ENCODE measurements around the gene ADGRE3. TPM values are rescaled to one million over a fixed set of nuclear protein-coding genes. Genes with fewer than 3 reads are reported as not detected.
"Not testable (repeated sequence)": the region's sequence is repeated elsewhere in the genome, so short reads cannot be mapped to it uniquely, and the experiment has no call there.

Gene ADGRE3
- polyA plus RNA-seq, 1 donor: not detected

DNA sequence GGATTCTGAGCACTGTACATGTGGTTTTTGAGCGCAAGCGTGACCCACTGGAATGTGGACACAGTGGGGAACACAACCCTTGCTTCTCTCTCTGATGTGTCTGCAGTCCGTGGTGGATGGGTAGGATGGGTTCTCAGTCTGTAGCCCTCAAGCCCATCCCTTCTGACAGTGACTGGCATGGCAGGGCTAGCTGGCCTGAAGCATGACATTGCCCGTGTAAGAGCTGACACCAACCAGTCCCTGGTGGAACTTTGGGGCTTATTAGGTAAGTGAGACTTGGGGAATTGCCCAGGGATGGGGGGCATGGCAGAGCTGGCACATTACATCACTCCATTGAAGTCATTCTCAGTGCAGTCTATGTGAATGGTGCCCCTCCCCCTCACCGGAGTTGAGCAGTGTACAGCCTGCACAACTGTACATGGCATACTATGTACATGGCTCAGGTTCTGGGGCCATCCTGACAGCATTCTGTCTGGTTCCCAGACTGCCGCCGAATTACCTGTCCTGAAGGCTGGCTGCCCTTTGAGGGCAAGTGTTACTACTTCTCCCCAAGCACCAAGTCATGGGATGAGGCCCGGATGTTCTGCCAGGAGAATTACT lies 75.0 kb downstream of the ADGRE3 start:
- no peak for DNase-seq

DNA sequence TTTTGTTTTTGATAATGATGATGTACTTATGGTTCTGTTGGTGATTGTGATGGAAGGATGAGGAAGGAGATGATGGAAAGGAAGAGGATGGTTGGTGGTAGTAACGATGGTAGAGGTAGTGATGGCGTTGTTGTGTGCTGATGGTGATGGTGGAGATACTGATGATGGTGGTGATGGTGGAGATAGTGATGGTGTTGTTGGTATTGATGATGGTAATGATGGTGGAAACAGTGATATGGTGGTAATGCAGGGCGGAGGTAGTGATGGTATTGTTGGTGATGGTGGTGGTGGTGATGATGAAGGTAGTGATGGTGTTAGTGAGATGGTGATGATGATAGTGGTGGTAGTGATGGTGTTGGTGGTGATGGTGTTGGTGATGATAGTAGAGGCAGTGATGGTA lies 79.1 kb downstream of the ADGRE3 start:
- no peak for DNase-seq

DNA sequence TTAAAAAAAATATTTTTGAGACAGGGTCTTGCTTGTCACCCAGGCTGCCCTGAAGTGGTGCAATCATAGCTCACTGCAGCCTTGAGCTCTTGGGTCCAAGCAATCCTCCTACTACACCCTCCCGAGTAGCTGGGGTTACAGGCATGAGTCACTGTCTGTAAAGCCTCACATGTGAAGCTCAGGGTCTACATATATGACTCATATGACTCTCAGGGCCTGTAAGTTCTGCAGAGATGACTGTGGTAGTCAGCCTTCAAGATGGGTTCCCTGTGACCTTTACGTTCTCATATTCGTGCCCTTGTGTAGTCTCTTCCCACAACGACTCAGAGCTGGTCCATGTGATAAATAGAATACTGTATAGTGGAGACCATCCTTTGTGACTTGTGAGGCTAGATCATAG lies 85.2 kb downstream of the ADGRE3 start:
- DNase-seq: not testable (repeated sequence)

DNA sequence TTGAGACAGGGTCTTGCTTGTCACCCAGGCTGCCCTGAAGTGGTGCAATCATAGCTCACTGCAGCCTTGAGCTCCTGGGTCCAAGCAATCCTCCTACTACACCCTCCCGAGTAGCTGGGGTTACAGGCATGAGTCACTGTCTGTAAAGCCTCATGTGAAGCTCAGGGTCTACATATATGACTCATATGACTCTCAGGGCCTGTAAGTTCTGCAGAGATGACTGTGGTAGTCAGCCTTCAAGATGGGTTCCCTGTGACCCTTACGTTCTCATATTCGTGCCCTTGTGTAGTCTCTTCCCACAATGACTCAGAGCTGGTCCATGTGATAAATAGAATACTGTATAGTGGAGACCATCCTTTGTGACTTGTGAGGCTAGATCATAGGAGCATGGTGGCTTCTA lies 89.5 kb downstream of the ADGRE3 start:
- DNase-seq: not testable (repeated sequence)

DNA sequence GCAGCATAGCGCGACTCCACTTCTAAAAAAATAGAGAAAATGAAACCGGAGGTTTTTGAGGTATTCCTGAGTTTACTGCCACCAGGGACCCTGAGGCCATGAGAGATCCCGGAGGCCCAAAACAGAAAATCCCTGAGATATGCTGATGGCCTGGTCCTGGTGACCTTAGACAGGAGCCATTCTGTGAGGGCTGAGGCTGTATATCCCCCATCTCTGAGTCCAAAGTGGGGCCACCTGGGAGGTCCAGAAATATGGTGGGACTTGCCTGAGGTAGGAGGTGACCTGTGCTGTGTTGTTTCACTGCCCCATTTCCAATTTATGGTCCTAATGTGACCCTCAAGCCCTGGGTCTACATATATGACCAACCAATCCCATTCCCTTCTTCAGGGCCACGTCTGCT lies 90.3 kb downstream of the ADGRE3 start:
- not testable (repeated sequence) for DNase-seq

DNA sequence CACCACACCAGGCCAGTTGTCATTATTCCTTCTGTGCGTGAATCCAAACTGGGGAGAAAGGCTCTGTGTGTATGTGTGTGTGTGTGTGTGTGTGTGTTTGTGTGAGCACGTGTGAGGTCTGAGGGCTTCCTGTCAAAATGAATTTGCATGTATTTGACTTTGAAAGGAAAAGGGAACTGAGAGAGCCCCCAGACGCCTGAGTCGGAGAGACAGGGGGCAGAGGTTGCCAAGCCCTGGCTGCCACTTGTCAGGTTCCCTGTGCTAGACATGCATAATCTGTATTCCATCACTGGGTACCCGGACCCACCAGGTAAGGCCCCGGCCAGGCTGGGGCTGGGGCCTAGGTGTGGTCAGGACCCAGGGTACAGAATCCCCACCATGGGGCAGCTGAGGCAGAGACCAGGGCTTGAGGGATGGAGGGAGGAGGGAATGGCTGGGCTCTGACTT lies 91.7 kb downstream of the ADGRE3 start, which contains the start of gene CLEC17A:
Gene CLEC17A (plus strand): TSS at position 191 of the 447 bp plus-strand sequence. CDS start 77 bp downstream, at position 268.
- DNase-seq: no peak

DNA sequence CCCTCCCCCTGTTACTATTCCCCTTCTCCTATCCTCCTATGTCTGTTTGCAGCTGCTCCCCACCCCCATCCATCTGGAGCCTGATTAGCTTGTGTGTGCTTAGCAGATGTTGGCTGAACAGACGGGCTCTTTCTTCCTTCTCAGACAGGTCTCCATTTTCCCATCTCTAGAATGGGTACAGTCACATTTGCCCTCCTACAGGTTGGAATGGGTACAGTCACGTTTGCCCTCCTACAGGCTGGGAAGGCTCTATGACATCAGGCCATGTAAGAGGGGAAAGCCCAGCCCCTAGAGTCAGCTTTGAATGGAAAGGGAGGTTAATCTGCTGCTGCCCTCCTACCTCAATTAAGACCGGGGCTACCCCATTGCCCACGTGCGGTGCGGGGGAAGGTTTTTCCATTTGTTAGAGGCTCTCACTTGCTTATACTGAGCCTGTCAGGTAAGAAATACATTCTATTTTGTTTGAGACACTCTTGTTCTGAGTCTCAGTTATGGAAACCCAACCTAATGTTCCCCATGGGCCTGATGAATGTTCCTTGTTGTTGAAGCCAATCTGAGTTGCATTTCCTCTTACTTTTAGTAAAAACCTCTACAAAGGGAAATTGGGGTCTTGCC lies 93.9 kb downstream of the ADGRE3 start:
- DNase-seq: no peak

DNA sequence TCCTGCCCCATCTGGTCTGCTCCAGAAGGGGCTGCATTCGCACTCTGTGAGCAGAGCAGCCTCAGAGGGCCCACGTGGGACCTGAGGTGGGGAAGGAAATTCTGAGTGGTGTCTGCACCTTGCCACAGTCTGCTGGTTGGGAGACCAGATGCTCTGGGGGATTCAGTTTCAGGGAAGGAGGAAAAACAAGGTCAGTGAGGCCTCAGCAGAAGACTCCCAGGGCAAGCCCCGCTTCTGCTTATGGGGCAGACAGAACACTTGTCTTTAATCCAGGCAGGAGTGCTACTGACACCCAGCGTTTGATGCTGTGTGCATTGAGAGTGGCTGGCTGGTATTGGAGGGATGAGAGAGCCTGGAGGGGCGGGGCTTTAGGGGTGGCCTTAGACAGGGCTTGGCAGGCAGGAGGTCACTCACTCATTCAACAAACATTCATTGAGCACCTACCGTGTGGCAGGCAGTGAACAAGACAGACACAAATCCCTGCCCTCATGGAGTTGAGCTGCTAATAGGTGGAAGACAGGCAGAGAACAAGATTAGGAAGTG lies 96.7 kb downstream of the ADGRE3 start:
- no peak for DNase-seq

DNA sequence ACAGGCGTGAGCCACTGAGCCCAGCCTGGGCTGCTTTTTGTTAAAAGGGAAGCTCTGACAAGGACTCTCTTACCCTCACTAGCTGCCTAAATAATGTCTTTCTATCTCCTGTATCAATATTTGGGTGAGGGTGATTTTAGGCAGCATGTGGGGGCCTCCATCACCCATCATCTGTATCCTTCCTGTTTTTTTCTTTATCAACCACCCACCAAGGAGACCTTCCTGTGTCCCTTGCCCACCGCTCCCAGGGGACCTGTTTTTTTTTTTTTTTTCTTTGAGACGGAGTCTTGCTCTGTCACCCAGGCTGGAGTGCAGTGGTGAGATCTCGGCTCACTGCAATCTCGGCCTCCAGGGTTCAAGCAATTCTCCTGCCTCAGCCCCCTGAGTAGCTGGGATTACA lies 97.4 kb downstream of the ADGRE3 start:
- no peak for DNase-seq

DNA sequence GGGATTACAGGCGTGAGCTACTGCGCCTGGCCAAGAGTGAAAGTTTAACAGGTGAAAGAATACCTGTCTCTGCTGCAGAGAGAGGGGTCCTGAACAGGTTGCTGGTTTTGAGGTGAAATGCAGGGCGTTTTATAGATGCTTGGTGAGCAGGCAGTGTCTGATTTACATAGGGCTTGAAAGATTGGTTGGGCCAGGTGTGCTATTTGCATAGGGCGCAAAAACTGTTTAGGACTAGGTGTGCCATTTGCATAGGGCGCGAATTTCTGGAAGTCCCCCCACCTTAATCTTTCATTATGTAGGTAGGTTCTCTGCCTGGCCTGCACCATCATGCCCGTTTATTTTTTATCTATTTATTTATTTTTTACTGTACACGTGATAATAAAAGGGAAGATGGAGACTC lies 98.3 kb downstream of the ADGRE3 start:
- no peak for DNase-seq

DNA sequence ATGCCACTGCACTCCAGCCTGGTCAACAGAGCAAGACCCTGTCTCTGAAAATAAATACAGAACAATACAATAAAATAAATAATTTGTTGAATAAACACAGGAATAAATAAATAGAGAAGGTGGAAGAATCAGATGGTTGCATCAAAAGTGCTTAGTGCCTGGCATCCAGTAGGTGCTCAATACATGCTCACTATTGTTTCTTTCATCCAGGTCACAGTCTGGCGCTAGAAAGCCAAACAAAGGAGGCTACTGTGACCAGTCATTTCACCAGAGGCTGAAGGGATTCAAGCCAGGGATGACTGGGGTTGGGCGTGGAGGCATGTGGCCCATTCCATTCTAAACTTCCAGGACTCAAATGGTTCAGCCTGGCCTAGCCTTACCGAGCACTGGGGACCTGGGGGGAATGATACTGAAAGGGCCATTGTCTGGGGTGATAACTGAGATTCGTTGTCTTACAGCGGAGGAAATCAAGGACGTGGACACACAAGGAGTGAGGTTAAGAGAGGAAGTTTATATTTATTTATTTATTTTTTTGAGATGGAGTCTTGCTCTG lies 99.1 kb downstream of the ADGRE3 start:
- no peak for DNase-seq

DNA sequence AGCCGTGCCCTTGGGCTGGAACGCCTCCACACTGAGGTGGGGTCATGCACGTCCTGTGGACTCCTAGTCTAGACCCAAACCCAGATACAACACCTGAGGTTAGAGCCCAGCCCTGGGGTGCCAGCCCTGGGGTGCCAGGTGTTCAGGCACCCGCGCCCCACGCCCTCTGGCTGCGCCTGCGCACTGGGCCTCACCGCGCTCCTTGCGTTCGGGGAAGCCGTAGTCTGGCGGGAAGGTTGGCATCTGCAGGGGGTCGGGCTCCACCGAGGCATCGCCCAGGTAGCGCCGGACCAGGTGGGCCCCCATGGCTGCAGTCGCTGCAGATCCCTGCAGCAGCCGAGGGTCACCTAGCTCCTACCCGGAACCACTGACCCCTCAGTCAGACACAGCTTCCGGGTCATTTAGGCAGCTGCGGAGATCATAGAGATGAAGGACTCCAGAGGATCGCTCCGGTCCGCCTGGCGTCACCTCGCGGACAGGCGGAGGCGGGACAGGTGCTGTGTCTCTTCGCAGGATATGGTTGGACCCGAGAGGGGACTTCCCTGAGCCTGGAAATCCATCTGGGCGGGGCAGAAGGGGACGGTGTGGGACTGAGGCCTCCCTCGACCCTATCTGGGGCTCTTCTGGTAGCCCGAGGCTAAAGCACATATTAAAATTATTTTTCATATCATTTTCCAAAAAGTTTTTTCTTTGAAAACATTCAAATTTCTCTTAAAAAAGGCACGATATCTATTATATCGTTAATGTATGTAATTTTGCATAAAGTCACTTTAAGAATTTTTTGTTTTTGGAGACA lies 102.8 kb downstream of the ADGRE3 start, which contains the start of gene NDUFB7:
Gene NDUFB7 (minus strand): TSS at position 372 of the 796 bp plus-strand sequence. CDS start 66 bp downstream, at position 306.
- DNase-seq: peak; percentile 89

DNA sequence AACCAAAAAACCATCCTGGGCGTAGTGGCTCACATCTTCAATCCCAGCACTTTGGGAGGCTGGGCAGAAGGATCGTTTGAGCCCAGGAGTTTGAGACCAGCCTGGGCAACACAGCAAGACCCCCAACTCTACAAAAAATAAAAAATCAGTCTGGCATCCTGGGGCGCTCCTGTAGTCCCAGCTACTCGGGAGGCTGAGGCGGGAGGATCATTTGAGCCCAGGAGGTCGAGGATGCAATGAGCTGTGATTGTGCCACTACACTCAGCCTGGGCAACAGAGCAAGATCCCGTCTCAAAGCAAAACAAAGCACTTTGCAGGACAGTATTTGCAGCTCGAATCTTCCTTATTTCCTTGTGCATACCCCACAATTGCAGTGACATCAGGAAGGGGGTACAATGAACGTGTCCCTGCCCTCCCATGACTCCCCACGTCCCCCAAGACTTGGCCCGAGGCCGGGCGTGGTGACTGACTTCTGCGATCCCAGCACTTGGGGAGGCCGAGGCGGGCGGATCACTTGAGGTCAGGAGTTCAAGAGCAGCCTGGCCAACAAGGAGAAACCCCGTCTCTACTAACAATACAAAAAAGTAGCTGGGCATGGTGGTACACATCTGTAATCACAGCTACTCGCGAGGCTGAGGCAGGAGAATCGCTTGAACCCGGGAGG lies 103.6 kb downstream of the ADGRE3 start:
- no peak for DNase-seq

Other genes with a start within 250 kb of the ADGRE3 start
- 82.1 TPM for gene PKN1, start 241.5 kb downstream of the ADGRE3 start, polyA plus RNA-seq (ENCODE audit: insufficient read length)
- gene PTGER1, start 199.5 kb downstream of the ADGRE3 start, polyA plus RNA-seq (ENCODE audit: insufficient read length): 1.6 TPM
- gene GIPC1, start 178.7 kb downstream of the ADGRE3 start, polyA plus RNA-seq (ENCODE audit: insufficient read length): 67.3 TPM
- gene DNAJB1, start 156.4 kb downstream of the ADGRE3 start, polyA plus RNA-seq (ENCODE audit: insufficient read length): 87.5 TPM
- gene TECR, start 145.2 kb downstream of the ADGRE3 start, polyA plus RNA-seq (ENCODE audit: insufficient read length): 131 TPM
- 67.4 TPM for gene NDUFB7, start 102.8 kb downstream of the ADGRE3 start, polyA plus RNA-seq (ENCODE audit: insufficient read length)
- gene CLEC17A, start 91.8 kb downstream of the ADGRE3 start, polyA plus RNA-seq (ENCODE audit: insufficient read length): 0.07 TPM
- 28.8 TPM for gene ZNF333, start 15.2 kb upstream of the ADGRE3 start, polyA plus RNA-seq (ENCODE audit: insufficient read length)
- 0.33 TPM for gene ADGRE2, start 103.7 kb upstream of the ADGRE3 start, polyA plus RNA-seq (ENCODE audit: insufficient read length)
- gene OR7A5, start 160.3 kb upstream of the ADGRE3 start, polyA plus RNA-seq (ENCODE audit: insufficient read length): 0.05 TPM
- 0.23 TPM for gene OR7C1, start 160.3 kb upstream of the ADGRE3 start, polyA plus RNA-seq (ENCODE audit: insufficient read length)
- not detected for gene OR7A10, start 174.1 kb upstream of the ADGRE3 start, polyA plus RNA-seq (ENCODE audit: insufficient read length)
- gene OR7A17, start 211.3 kb upstream of the ADGRE3 start, polyA plus RNA-seq (ENCODE audit: insufficient read length): 0.10 TPM